ENCODE results near the gene NUDT4.

GRCh38 chr12:93370947-93371346, 6.8 kb upstream of the NUDT4 start:
- no peak for TF ChIP-seq CTCF (optimal IDR thresholded peaks at IDR 0.05 in 1 of 3, IDR thresholded peaks at IDR 0.05 in 1 of 3, conservative IDR thresholded peaks at IDR 0.05 in 1 of 3; ENCODE audit: extremely low read depth in 1 of 3, insufficient read depth in 2 of 3, low read length in 3 of 3)
- TF ChIP-seq EZH2 (IDR thresholded peaks at IDR 0.05; ENCODE audit: low read length) = no peak

Data from keratinocyte (primary cell).